Body of pancreas (tissue), 4 donors: ENCODE results near the gene RITA1.

Source experiments
- CTCF ChIP-seq, 7 experiments: fragments of 450-650 bp in 4 of 7; fragments of 200-600 bp in 3 of 7; sonication (generic) in 3 of 7; IDR thresholded peaks; one replicate each; pipeline ENCODE4 v1.5.1; 2016 to 2019; ENCODE audit warnings: antibody characterized with exemption in 7 of 7
- POLR2A ChIP-seq, 3 donors: fragments of 450-650 bp; IDR thresholded peaks; one replicate each; pipeline ENCODE4 v1.6.1; 2016; ENCODE audit warnings: antibody characterized with exemption in 3 of 3, mild to moderate bottlenecking in 2 of 3

GRCh38 chr12:113224955-113225354 lies 39.4 kb downstream of the RITA1 start:
- TF ChIP-seq CTCF (IDR thresholded peaks at IDR 0.05) (no peak), POLR2A (IDR thresholded peaks at IDR 0.05) (no peak)
